ENCODE data around the gene SSNA1. TPM values are rescaled to one million over a fixed set of nuclear protein-coding genes. Genes with fewer than 3 reads are reported as not detected.

The SSNA1 gene
- total RNA-seq, 1 donor from 2014 or later = 70.7 TPM

- DNase-seq (ENCODE audit: missing footprints) (no peak), ATAC-seq (no peak)
- intact Hi-C loops (cut with DNase I) = loop anchor here (5.0 kb wide), 1 partner anchor 433 kb away; the partner anchor contains the start of gene TMEM141
Measured at GRCh38 chr9:137224830-137225694, 36.6 kb downstream of the SSNA1 start, which contains the start of gene CYSRT1. CYSRT1 (plus strand) TSS chr9:137225174; CDS start chr9:137225622, 448 bp downstream.

DNA sequence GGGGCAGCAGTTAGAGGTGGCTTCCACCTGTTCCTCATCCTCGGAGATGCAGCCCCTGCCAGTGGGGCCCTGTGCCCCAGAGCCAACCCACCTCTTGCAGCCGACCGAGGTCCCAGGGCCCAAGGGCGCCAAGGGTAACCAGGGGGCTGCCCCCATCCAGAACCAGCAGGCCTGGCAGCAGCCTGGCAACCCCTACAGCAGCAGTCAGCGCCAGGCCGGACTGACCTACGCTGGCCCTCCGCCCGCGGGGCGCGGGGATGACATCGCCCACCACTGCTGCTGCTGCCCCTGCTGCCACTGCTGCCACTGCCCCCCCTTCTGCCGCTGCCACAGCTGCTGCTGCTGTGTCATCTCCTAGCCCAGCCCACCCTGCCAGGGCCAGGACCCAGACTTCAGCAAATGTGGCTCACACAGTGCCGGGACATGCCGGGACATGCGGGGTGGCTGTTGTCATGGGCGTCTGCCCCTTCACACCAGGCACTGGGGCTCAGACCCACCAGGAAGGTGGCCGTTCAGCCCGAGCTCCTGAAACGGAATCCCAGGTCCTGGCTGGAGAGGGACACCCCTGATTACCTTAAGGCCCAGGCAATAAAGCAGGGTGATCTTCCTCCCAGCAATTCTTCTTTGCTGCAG is 37.3 kb downstream of the SSNA1 start:
- intact Hi-C loops (cut with DNase I) = loop anchor here (2.0 kb wide), 1 partner anchor 109 kb away; no protein-coding TSS in a partner anchor
- ATAC-seq (no peak), DNase-seq (ENCODE audit: missing footprints) (no peak)

DNA sequence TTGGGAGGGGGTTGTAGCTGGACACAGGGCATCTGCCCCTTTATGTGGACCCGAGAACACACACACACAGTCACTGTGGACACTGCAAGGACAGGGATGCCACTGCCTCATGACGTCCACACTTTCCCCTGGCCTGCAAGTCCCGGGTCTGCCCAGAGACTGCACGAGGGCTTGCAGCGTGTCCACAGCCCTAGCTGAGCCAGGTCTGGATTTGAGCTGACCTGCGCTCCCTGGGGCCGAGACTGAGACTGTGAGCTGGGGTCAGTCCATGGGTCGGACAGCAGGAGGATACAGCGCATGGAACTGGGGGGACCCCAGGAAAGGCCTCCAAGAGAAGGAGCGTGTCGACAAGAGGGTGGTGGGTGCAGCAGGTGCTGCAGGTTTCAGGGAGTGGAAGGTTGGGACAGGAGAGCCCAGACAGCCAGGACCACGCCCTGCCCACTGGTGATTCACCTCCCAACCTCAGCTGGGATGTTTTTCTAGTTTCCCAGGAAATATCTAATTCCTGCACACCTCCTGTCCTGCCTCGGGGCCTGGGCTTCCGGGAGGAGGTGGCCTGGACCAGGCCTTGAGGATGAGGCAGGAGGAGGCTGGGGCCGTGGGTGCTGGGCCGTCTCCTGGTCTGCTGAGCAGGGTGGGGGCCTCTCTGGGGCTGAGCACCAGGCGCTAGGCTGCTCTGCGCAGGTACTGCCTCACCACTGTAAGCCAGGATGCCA is 38.0 kb downstream of the SSNA1 start:
- DNase-seq (ENCODE audit: missing footprints) = no peak
- ATAC-seq = no peak
- intact Hi-C loops (cut with DNase I) = loop anchor here (2.0 kb wide), 1 partner anchor 110 kb away; no protein-coding TSS in a partner anchor

DNA sequence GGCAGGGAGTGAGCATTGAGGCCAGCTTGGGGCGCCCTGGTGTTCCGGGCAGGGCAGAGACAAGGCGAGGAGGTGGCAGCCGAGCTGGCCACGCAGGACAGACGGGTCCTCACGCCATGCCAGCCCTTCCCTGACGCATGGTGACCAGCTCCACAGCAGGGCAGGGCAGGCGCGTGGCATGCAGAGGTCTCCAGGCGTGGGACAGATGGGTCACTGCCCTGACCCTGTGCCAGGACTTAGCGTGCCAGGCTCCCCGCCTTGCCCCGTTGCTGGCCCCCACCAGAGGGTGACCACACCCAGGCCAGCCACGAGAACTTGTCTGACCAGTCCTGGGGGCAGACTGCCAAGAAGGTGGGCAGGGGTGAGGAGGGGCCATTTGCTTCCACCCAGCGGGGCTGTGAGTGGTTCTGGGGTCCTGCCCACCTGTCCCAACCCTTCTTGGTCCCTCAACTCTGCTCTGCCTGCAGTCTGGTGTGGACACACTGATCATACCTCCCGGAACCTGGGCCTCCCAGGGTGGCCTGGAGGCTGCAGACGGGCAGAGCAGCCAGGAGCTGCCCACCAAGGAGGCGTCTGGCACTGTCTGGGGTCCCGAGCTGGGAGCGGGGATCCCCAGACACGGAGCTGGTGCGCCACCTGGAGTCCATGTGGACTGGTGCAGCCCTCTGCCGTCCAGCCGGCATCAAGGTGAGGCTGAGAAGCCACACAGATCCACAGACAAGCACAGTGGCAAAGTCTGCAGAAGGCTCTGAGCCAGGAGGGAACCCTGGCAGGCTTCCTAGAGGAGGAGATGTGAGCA is 38.8 kb downstream of the SSNA1 start, which contains the start of gene RNF224:
Gene RNF224, plus strand, starts transcription at position 449 of the 799 bp plus-strand sequence. CDS start 834 bp downstream, outside the sequence.
- intact Hi-C loops (cut with DNase I) = loop anchor here (2.0 kb wide), 1 partner anchor 110 kb away; no protein-coding TSS in a partner anchor
- peak; percentile 87 for DNase-seq (ENCODE audit: missing footprints)
- ATAC-seq = peak; percentile 28

- DNase-seq (ENCODE audit: missing footprints) (no peak), ATAC-seq (no peak)
- intact Hi-C loops (cut with DNase I) = loop anchor here (2.0 kb wide), 1 partner anchor 111 kb away; no protein-coding TSS in a partner anchor
Measured at GRCh38 chr9:137227853-137228505, 39.5 kb downstream of the SSNA1 start.

GRCh38 chr9:137228506-137228967 is 40.1 kb downstream of the SSNA1 start:
- DNase-seq (ENCODE audit: missing footprints) = no peak
- no peak for ATAC-seq
- intact Hi-C loops (cut with DNase I) = no loop called here

DNA sequence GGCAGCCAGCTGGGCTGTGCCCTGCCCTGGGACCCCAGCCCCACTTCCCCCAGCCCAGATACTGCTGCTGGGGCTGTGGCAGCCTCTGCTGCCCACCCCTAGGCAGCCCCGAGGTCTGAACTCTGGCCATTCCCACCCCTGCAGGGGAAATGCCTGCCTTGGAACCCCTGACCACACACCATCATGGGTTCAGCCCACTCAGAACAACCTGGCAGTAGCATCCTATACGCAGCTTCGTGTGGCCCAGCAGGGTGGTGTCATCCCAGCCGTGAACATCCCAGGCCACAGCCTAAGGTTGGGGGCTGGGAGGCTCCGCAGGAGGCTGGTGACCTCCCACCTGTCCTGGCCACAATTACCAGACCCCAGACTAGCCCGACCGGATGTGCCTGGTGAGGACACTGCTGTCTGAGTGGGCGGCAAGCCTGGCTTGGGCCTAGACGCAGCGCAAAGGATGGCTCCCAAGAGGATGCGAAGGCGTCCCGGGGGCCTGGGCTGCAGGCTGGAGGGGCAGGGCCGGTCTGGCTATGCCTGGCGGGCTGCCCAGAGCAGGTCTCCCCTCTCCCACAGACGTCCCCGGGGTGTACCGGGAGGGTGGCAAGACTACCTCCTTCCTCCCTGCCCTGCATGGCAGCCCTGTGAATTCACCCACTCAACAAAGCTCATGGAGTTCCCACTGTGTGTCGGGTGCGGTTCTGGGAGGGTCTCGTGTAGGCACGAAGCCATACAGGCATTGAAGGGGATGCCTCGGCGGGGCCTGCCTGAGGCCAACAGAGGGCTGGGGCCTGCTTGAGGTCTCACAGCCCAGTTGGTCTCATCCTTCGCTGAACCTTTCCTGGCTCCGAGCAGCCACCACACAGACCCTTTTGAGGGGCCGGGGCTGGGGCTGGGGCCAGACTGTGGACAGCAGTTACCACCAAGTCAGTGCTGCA is 40.8 kb downstream of the SSNA1 start:
- DNase-seq (ENCODE audit: missing footprints) (no peak), ATAC-seq (no peak)
- intact Hi-C loops (cut with DNase I) = no loop called here

DNA sequence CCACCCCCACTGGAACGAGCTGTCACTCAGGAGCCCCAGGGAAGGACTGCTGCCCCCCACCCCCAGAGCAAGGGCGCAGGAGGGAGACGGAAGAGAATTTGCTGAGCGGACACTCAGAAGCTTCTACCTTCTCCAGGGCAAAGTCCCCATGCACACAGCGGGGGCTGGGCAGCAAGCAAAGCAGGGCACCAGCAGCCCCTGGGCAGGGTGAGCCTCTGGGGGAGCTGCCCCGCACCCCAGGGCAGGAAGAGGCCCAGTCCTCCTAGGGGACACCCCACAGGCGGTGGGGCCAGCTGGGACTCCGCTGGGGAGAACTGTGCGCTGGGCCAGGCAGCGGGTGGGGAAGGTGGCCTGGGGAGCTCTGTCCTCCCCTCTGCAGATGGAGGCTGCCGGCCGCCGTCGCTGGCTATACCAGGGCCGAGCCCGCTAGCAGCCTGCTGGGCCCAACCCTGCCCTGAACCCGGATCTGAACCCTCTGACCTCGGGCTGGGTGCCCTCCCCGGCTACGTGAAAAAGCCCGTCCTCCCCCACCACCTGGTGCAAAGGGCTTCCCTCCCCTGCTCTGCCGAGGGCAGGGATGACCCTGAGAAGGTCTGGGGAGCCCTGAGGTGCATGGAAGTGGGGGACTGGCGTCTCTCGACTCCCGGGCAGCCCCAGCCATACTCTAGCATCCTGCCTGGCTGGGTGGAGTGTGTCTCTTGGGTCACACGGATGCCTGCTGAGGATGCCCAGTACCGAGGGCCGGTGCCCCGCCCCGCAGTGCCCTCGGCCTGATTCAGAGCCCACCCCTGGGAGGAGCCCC is 41.6 kb downstream of the SSNA1 start:
- intact Hi-C loops (cut with DNase I) = no loop called here
- no peak for ATAC-seq
- DNase-seq (ENCODE audit: missing footprints) = no peak

DNA sequence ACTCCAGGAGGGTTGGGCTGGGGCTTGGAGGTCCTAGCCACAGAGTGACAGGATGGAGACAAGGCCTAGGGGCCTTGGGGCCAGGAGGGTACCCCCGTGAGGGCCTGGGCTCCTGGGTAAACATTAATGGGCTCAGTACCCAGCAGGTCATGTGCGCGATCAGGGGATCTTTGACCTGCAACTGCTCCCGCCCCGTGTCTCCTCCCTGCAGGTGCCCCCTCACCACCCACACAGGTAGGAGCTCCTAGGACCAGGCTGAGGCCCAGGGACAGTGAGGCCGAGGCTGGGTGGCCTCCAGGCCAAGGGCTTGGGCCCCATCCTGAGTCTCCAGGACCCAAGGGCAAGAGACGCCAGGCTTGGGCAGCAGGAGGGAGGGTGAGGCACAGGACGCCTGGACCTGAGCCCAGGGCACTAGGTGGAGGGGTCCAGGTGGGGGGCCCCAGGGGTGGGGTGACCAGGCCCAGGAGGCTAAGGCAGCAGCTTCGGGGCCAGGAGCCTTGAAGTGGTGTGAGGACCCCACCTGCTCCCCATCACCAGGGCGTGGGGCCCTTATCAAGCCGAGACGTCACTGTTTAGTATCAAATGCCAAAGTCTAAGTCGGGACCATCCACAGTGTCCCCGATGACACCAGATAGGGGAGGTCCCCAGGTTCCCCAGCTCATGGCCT is 42.4 kb downstream of the SSNA1 start, which contains the start of gene SLC34A3:
Gene SLC34A3, plus strand, starts transcription at position 197 of the 667 bp plus-strand sequence. CDS start 802 bp downstream, outside the sequence.
- no peak for ATAC-seq
- intact Hi-C loops (cut with DNase I) = no loop called here
- DNase-seq (ENCODE audit: missing footprints) = no peak

- no peak for ATAC-seq
- intact Hi-C loops (cut with DNase I) = no loop called here
- no peak for DNase-seq (ENCODE audit: missing footprints)
Measured at GRCh38 chr9:137231372-137232039, 43.0 kb downstream of the SSNA1 start.

DNA sequence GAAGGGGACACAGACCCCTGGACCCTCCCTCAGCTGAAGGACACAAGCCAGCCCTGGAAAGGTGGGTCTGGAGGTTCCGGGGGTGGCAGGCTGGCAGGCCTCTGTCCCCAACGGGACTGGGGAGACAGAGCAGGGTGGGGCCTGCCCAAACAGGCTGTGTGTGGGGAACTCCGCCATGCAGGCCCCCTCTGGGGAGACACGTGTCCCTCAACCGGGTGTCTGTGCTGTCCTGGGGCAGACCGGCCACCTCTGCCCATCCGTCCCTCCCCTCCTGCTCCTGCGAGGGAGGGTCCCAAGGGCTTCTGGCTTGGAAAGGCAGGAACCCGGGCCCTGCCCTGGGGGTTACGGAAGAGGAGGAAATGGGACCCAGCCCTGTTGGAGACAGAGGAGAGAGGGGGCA is 43.6 kb downstream of the SSNA1 start:
- no peak for ATAC-seq
- no peak for DNase-seq (ENCODE audit: missing footprints)
- intact Hi-C loops (cut with DNase I) = no loop called here

GRCh38 chr9:137232510-137232909 is 44.0 kb downstream of the SSNA1 start:
- intact Hi-C loops (cut with DNase I) = no loop called here
- no peak for DNase-seq (ENCODE audit: missing footprints)

GRCh38 chr9:137233143-137233980 is 44.9 kb downstream of the SSNA1 start:
- intact Hi-C loops (cut with DNase I) = no loop called here
- ATAC-seq = no peak
- DNase-seq (ENCODE audit: missing footprints) = no peak

More at GRCh38 chr9:137232510-137232909, 44.0 kb downstream of the SSNA1 start:
- no peak for ATAC-seq
